Fibroblast of mammary gland (primary cell): ENCODE results near the gene PADI3.
A peak's percentile ranks its signal among the peaks of the same experiment; 100 is the strongest.

Experiments
- DNase-seq: peaks from one replicate; pipeline ENCODE4 v3.0.0-alpha.2; 2010; ENCODE audit warnings: low read depth
- H3K4me3 ChIP-seq: 2 replicates; pipeline ENCODE4 v1.5.1; 2011; ENCODE audit warnings: low read depth, mild to moderate bottlenecking, low read length, moderate library complexity; ENCODE audit not compliant: control insufficient read depth
- CTCF ChIP-seq: conservative IDR thresholded peaks from 2 replicates; pipeline ENCODE4 v1.5.1; 2011; ENCODE audit warnings: low read depth, low read length, inconsistent platforms; ENCODE audit not compliant: control insufficient read depth, insufficient read depth

Gene PADI3

GRCh38 chr1:17255336-17255735 lies 6.4 kb downstream of the PADI3 start:
- TF ChIP-seq CTCF, result no peak
- H3K4me3 ChIP-seq, result no peak overlapping the region

GRCh38 chr1:17258116-17258757 lies 9.3 kb downstream of the PADI3 start:
- H3K4me3 ChIP-seq, result no peak overlapping the region
- no peak for TF ChIP-seq CTCF
- DNase-seq, result peak; percentile 55

More at GRCh38 chr1:17255336-17255735, 6.4 kb downstream of the PADI3 start:
- no peak for DNase-seq

- no peak overlapping the region for H3K4me3 ChIP-seq
- no peak for DNase-seq
- TF ChIP-seq CTCF, result no peak
Observed at GRCh38 chr1:17258758-17259130, 9.8 kb downstream of the PADI3 start.

GRCh38 chr1:17259233-17259873 lies 10.5 kb downstream of the PADI3 start:
- TF ChIP-seq CTCF, result no peak
- peak; percentile 55 for DNase-seq

GRCh38 chr1:17260264-17260663 lies 11.4 kb downstream of the PADI3 start:
- TF ChIP-seq CTCF, result no peak
- no peak for DNase-seq

More at GRCh38 chr1:17259233-17259873, 10.5 kb downstream of the PADI3 start:
- no peak overlapping the region for H3K4me3 ChIP-seq

GRCh38 chr1:17260738-17261137 lies 11.8 kb downstream of the PADI3 start:
- H3K4me3 ChIP-seq, result no peak overlapping the region
- no peak for DNase-seq
- TF ChIP-seq CTCF, result no peak

More at GRCh38 chr1:17260264-17260663, 11.4 kb downstream of the PADI3 start:
- H3K4me3 ChIP-seq, result no peak overlapping the region

- TF ChIP-seq CTCF, result no peak
- no peak overlapping the region for H3K4me3 ChIP-seq
- DNase-seq, result no peak
Observed at GRCh38 chr1:17263936-17264335, 15.0 kb downstream of the PADI3 start.
